GM21390 (cell line): Measurements from ENCODE around the gene SPINK13.
"Not testable (repeated sequence)": the region's sequence is repeated elsewhere in the genome, so short reads cannot be mapped to it uniquely, and the experiment has no call there.

ENCODE experiments used
- ATAC-seq: cut with Tn5 transposase; IDR thresholded peaks from one replicate; pipeline ENCODE4 v1.9.1; 2021; ENCODE audit not compliant: unreplicated experiment

SPINK13 gene

GRCh38 chr5:148311484-148311883 is 42.9 kb downstream of the SPINK13 start:
- ATAC-seq, result no peak

- no peak for ATAC-seq
Observed at GRCh38 chr5:148312153-148312552, 43.6 kb downstream of the SPINK13 start, which contains the start of gene SPINK7. Gene SPINK7, plus strand, starts transcription at chr5:148312423. Its CDS starts 61 bp downstream, at chr5:148312484.

DNA sequence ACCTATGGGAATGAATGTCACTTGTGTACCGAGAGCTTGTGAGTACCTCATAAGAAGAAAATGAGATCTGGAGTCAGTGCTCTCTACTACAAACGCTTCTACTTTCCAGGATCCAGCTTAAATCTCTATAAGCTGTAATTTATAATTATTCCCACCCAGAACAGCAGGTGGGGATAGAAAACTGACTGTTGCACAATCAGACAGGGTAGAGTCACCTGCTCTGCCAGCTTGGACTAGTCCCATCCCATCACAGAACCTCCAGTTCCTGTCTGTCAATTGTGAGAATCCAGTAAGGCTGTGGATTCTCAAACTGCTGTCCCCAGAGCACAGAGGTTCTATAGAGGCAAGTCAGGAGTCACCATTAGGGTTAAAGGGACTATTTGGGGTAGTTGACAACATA is 45.6 kb downstream of the SPINK13 start:
- ATAC-seq, result no peak

DNA sequence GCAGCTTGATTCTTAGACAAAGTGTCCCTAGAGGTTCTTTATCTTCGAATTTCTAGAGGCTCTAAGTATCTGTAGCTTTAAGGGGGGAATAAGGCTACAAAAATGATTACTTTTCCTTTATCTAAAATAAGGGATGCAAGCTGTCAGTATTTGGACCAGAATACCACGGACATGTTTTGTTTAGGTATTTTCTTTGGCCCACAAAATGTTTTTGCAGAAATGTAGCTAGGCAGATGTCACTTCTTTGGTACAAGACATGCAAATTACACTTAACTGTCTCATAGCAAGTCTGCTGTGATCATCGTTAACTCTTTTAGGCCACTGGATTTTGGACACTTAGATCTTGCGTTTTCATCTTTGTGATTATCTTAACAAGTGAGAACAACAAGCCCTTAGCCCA is 46.1 kb downstream of the SPINK13 start:
- ATAC-seq, result no peak

GRCh38 chr5:148320011-148320963 is 51.7 kb downstream of the SPINK13 start:
- ATAC-seq, result not testable (repeated sequence)

DNA sequence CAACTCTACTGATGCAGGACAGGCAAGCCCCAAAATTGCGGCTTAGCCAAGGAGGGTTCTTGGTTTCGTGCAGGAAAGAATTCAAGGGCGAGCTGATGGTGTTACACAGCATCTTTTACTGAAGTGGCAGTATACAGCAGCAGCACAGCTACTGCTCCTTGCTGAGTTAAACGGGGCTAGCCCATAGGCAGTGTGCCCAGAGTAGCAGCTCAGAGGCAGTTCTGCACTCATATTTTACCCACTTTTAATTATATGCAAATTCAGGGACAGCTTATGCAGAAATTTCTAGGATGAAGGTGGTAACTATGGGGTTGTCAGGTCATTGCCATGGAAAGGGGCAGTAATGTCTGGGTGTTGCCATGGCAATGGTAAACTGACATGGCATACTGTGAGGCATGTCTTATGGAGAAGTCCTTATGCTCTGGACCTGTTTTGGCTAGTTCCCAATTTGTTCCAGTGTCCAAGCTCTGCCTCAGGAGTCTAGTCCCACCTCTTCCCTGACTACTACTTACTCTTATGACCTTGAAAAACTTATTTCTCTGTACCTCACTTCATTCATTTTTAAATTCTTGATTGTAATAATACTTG is 64.8 kb downstream of the SPINK13 start:
- ATAC-seq, result no peak

- no peak for ATAC-seq
Observed at GRCh38 chr5:148335259-148335658, 66.7 kb downstream of the SPINK13 start, which contains the start of gene SPINK9. Gene SPINK9, plus strand, starts transcription at chr5:148335559. Its CDS starts 55 bp downstream, at chr5:148335614.
